HK-2 (cell line): ENCODE data around the gene COMT.
"Not testable (repeated sequence)": the region's sequence is repeated elsewhere in the genome, so short reads cannot be mapped to it uniquely, and the experiment has no call there.

Experiments
- DNase-seq: peaks from one replicate; pipeline ENCODE4 v3.0.0-alpha.2; 2018; ENCODE audit not compliant: unreplicated experiment

COMT gene

GRCh38 chr22:19907902-19908301, 33.7 kb upstream of the COMT start:
- DNase-seq: not testable (repeated sequence)

GRCh38 chr22:19909350-19910179, 32.0 kb upstream of the COMT start:
- peak; percentile 73 for DNase-seq

DNA sequence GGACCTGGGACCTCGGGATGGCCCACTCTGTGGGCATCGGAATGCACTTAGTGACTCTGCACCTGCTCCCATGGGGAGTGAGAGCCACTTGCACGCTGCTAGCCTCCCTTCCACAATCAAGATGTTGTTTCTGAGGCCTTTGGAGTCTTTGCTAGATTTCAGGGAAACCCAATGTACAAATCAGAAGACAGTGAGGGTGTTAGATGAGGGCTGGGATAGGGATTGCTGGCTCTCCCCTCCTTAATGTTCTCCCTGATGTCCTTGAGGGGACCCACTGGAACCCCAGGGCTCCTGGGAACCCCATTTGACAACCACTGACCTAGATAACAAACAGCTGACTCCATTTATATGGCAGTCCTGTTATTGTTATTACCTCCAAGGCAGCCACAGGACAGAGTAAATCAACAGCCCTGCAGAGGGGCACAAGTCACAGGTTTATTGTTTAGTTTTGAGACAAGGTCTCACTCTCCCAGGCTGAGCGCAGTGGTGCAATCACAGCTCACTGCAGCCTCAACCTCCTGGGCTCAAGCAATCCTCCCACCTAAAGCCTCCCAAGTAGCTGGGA, 31.3 kb upstream of the COMT start:
- no peak for DNase-seq

DNA sequence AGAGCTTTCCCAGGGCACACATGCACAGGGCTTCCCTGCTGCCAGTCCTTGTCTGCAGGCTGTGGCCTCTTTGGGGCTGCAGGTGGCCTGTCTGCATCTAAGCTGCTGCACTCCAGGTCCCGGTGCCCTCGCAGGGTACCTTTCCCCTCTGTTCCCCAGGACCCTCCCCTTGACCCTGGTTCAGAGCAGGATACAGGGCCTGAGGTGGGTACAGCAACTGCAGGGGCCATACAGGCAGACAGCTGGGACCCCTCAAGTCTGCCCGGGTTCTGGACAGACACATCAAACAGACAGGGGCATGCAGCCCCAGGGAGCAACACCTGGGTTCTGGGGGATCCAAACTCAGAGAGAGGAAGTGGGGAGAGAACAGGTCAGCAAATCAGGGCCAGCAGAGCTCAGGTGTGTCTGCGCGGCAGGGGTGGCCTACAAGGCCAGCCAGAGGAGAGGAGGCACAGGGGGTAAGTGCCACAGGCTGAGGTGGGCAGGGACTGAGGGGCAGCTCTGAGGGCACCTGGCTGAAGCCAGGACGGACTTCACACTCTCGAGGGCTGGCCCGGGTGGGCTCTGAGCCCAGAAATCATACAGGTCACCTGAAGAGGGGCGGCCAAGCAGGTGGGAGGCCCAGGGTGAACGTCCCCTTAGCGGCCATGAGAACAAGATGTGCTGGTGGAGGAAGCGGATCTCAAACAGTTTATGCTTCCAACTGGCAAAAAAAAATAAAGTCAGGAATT, 29.9 kb upstream of the COMT start:
- DNase-seq: no peak

DNA sequence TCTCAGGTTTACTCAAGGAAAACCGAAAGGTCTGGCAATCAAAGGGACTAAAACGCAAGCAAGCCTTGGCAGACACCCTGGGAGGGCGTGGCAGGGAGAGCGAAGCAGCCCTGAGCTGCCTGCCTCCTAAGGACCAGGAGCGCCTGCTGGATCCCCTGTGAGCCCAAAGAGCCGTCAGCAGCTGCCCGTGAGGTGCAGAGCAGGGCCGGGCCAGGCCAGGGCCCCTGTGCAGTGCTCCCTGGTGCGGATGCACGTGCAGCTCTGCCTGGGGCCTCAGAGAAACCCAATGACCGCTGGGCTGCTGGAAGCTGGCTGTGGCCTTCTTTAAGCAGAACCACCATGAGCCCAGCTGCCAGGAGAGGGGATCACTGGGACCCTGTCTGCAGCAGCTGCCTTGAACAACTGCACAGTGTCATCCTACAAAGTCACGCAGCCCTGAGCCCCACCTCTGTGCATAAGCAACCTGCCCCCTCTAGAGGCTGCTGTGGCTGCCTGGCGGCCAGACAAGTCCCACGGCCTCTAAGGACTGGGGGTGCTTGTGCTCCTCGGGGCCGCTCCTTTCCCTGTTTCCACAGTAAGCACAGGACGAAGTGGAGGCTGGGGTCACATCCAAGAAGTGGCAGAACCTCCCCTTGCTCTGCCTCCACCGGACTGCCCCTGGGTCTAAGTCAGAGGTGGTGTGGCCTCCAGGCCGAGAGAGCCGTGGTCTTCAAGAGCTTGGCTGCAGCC, 29.1 kb upstream of the COMT start:
- no peak for DNase-seq

GRCh38 chr22:19913337-19913936, 28.1 kb upstream of the COMT start:
- DNase-seq: no peak

GRCh38 chr22:19914201-19914943, 27.2 kb upstream of the COMT start:
- DNase-seq: no peak

GRCh38 chr22:19915287-19915954, 26.2 kb upstream of the COMT start:
- DNase-seq: no peak

DNA sequence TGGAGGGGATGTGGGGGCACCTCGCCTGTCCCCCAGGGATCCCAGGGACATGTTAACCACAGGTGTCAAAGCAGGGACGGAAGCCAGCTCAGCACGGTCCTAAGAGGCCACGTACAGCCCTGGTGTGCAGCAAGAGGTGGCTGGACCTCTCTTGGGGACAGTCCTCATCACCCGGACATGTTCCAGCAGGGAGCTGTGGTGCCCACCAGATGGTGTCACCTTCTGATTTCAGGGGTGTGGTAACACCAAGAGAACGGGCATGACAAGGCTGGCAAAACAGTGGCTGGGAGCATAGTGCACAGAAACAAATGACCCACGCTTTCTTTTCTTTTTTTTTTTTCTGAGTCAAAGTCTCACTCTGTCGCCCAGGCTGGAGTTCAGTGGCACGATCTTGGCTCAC, 25.6 kb upstream of the COMT start:
- DNase-seq: no peak

DNA sequence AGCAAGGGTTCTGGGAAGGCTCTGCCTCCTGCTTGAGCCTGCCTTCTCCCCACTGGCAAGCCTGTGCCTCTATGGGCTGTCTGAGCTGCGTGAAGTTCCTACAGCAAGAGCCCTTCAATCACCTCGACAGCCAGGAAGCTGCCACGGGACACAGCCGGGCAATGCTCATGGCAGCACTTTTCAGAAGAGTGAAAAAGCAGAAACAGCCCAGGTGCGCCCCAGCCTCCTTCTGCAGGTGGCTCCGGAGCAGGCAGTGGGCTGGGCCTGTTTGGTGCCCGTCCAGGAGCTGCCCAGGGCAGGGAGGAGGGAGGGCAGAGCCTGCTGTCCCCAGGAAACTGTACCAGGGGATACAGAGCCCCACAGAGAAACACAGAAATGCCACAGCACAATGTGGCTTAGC, 24.6 kb upstream of the COMT start:
- DNase-seq: no peak

- no peak for DNase-seq
These were observed 24.0 kb upstream of the COMT start for GRCh38 chr22:19917389-19918138.

DNA sequence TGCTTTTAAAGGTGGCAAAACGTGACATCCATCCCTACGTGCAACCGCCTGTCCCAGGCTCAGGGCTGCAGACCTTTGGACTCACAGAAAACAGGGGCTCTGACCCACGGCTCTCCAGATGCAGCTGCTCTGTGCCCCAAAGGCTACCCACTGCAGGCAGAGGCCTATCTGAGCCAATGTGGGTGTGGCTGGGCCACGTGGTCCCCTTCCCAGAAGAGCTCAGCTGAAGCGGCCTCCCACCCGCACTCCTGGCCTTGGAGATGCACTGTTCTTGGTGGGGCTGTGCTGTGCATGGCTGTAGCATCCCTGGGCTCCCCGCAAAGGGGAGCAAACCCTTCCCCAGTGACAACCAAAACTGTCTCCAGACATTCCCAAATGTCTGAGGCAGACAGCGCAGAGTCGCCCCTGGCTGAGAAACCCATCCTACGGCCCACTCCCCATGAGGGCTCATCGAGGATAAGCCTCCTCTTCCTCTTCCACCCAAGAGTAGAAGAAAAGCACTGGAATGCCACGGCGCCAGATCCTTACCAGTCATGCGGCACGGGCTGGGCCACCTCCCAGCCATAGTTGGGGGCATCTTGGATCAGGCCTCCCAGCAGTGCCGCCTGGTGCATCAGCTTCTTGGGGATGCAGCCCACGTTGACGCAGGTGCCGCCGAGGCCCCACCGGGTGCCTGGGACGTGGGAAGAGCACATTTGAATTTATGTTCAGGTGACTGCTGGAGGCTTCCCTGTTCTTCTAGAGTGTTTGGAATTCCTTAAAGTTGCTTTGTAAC, 23.1 kb upstream of the COMT start:
- DNase-seq: no peak

DNA sequence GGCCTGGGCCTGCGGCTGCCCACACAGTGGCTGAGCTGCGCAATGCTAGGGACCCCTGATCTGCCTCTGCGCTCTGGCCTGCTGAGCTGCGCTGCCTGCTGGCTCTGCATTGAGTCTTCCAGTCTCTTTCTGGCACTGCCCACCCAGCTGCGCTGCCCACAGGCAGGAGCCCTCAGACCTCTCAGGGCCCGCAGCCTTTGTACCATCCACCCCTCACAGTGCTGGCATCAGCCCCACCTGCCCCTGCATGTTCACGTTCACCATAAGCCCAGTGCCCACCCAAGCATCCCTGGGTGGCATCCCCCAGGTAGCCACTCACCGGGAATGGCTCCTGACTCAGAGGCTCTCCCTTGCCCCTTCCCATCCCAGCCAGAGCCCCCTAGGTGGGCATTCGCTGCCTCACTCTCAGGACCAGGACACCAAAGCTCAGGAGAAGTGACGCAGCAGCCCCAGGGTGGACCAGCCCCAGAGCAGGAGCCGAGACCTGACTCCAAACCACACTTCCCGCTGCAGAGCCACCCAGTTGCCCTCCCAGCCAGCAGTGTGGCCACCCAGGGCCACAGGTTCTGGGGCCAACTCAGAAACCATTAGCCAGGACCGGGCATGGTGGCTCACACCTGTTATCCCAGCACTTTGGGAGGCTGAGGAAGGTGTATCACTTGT, 21.7 kb upstream of the COMT start:
- DNase-seq: no peak

- no peak for DNase-seq
These were observed 20.0 kb upstream of the COMT start for GRCh38 chr22:19921544-19922081.

DNA sequence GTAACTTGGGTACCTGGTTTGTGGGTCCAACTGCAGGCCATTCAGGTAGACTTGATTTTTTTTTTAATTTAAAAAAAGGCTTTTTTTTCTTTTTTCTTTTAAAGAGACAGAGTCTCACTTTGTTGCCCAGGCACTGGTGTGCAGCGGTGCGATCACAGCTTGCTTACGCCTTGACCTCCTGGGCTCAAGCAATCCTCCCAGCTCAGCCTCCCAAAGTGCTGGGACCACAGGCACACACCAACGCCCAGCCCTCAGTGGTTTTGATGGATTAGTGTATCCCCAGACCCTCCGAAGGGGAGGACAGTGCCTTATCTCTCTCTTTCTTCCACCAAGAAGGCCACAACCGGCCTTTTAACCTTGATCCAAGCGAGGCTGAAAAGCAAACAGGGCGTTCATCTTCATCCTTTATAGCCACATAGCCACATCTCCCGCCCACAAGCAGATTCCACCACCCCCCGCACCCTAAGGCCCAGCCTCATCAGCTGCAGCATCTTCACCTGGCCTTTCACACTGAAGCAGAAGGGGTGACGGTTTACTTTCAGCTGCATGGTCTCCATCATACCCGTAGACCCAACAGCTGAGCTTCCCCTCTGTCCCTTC, 17.6 kb upstream of the COMT start:
- no peak for DNase-seq

DNA sequence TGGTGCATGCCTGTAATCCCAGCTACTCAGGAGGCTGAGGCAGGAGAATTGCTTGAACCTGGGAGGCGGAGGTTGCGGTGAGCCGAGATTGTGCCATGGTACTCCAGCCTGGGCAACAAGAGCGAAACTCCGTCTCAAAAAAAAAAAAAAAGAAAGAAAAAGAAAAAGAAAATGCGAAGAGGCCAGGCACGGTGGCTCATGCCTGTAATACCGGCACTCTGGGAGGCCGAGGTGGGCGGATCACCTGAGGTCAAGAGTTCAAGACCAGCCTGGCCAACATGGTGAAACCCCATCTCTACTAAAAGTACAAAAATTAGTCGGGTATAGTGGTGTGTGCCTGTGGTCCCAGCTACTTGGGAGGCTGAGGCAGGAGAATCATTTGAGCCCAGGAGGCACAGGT, 15.5 kb upstream of the COMT start:
- DNase-seq: not testable (repeated sequence)

GRCh38 chr22:19927696-19928095, 13.9 kb upstream of the COMT start:
- no peak for DNase-seq

DNA sequence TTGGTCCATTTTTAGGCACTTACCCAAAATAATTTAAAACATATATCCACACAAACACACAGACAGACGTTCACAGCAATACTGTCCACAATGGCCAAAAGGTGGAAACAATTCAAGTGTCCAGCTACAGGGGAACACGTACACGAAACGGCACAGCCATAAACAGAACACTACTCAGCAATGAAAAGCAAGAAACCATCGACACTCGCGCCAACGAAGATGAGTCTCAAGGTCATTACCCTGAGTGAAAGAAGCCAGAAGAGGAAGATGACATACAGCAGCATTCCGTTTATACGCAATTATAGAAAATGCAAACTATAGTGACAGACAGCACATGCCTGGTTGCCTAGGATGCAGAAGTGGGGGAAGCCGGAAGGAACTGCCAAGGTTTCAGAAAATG, 13.4 kb upstream of the COMT start:
- DNase-seq: no peak
